Suppressor macrophage (primary cell): ENCODE data around the gene ZFP36L2.
A peak's percentile ranks its signal among the peaks of the same experiment; 100 is the strongest.

ENCODE experiments used
- DNase-seq, 4 experiments: peaks; one replicate each; pipeline ENCODE4 v3.0.0-alpha.2; 2020 to 2022
- total RNA-seq, 17 experiments: gene quantifications; one replicate each; lab custom pipeline; 2026; ENCODE audit warnings: mixed read lengths in 6 of 17, inconsistent platforms in 3 of 17; lab: John Stamatoyannopoulos, UW

The ZFP36L2 gene, protein sequence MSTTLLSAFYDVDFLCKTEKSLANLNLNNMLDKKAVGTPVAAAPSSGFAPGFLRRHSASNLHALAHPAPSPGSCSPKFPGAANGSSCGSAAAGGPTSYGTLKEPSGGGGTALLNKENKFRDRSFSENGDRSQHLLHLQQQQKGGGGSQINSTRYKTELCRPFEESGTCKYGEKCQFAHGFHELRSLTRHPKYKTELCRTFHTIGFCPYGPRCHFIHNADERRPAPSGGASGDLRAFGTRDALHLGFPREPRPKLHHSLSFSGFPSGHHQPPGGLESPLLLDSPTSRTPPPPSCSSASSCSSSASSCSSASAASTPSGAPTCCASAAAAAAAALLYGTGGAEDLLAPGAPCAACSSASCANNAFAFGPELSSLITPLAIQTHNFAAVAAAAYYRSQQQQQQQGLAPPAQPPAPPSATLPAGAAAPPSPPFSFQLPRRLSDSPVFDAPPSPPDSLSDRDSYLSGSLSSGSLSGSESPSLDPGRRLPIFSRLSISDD
- 10.3 to 287 (median 96.9) reads per million in 17 experiments for total RNA-seq

DNA sequence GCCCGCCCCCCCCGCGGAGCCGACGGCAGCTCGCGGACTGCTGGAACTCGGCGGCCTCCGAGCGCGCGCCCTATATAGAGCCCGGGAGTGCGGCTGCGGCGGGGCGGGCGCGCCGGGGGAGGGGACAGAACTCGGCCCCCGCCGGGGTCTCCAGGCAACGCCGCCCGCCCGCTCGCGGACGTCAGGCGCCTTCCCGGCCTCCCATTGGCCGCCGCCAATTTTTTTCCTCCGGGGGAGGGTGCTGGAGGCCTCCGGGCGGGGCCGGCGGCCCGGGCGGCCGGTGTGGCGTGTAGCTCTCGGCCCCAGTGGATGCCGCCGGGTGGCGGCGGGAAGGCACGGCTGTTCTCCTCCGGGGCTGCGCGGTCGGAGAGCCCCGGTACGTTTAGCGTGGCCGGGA, at the start of gene ZFP36L2:
Gene ZFP36L2, minus strand, starts transcription at position 49 of the 397 bp plus-strand sequence. CDS start 291 bp downstream, outside the sequence.
- peak; percentile 98 to 100 (median 99) for DNase-seq

DNA sequence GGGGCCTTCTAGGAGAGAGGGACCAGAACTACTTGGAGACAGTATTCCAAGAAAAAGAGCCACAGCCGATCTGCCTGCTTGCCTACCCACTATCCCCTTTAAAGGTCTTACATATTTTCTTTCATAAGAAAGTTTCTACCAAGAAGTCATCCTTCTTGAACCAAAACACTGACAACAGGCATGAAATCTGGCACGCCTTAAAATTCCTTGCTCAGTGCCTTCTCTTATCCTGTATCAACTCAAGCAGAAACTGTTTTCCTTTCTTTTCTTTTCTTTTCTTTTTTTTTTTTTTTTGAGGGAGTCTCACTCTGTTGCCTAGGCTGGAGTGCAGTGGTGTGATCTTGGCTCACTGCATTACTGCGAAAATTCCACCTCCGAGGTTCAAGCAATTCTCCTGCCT, 48.3 kb upstream of the ZFP36L2 start:
- no peak for DNase-seq

DNA sequence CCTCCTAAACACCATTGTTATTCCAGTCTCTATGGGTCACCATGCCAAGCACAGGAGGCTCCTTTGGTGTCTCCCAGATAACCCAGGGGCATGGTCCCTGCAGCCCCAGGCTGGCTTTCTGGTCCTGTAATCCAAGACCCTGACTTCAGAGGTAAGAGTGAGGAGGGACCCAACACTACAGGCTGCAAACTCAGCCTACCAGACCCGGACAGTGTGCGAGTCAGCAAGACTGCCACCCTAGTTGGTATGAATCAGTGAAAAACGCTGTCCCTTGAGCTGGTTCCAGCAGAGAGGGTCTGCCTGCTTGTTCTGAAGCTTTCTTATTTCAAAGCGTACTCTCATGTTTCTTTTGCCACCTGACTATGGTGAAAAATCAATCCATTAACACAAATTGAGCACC, 47.6 kb upstream of the ZFP36L2 start:
- peak in 1 of 4 experiments; percentile 34 for DNase-seq

DNA sequence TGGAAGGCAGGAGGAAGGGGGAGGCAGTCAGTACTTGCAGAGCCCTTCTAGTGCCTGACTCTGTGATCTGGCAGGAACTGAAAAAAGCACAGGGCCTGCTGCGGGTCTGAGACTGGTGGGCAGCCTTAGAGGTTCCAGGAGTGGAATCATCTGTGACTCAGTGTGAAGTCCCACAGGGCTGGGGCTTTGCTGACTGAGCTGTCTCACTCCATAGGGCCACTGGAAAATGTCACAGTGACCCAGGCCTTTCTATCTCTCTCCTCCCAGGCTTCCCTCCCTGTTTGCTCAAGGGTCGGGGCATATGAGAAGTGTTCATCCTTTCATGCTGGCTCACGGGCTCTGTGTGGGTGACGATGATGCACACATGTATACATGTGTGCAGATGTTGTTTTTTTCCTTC, 47.1 kb upstream of the ZFP36L2 start:
- peak; percentile 66 to 91 (median 72) for DNase-seq

DNA sequence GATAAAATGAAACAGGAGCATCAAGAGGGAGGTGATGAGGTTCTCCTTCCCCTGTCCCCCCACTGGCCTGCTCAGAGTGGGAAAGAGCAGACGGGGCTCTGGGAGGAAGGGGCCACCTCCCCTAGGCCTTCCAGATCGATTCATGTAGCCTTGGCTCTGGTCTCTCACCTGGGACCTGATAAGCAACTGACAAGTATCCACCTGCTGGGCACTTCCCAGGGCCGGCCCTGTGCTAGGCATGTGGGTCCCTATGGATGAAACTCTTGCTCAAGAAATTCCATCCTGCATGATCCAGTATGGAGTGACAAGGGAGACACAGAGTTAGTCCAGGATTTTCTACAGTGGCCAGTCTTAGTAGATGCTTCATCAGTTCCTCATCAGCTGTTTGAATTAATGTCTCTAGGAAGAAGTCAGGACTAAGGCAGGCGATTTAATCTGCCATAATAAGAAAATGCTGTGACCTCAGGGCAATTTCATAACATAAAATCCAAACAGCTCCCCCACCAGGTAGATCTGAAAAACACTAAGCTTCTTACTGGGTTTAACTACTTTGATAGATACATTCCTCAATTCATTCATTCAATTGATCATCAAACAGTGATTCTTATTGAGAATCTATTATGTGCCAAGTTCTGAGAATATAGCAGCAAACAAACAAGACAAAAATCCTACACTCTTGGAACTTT, 44.7 kb upstream of the ZFP36L2 start:
- no peak for DNase-seq

DNA sequence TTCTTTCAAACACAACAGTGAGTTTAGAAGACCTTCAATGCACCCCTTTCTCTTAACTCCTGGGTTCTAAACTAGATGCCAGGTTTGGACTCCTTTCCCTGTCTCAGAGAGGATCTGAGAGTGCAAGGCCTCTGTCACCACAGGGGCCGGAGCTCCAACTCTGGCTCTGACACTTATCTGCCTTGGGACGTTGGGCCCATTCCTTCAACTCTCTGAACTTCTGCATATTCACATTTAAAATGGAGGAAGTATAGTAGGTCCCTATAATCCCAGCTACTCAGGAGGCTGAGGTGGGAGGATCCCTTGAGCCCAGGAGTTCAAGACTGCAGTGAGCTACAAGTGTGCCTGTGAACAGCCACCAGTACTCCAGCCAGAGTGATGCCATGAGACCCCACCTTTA, 44.1 kb upstream of the ZFP36L2 start:
- peak; percentile 29 to 47 (median 40) for DNase-seq

DNA sequence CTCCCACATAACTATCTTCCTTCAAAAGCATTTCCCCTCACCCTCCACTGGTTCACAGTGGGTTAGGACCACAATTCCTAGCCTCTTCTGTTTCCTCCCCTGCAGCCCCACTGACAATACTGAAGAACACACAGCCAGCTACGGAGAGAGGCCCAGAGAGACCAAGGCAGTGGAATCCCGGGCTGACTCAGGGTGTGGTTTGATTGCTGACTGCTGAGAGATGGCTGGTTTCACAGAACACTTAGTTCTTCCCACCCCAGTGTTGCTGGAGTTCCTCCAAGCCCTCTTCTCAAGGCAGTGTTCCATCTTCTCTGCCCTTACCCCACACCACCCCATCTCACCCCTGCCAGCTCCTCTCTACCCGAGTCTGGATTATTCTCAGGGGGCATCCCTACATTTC, 43.3 kb upstream of the ZFP36L2 start:
- peak; percentile 34 to 58 (median 48) for DNase-seq

DNA sequence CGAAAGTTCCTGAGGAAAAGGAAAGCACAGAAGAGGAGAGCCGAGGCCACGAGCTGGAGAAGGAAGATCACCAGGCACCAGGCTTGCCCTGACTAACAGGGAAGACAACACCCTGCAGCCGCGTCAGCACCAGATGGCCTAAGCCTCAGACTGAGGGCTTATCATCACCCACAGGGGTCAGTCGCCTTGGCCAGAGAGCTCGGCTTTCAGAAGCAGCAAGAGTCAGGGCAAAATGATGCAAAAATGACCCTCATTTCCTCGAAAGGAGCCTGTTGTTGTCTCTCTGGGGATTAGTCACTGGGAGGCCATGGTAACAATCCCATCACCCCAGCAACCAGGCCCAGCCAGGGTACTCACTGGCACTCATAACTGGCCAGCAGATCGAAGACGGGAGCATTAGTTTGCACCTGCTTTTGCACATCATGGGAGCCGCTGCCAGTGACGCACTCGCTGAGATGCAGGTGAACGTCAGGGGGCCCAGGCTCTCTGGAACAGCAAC, 42.7 kb upstream of the ZFP36L2 start:
- peak; percentile 77 to 91 (median 82) for DNase-seq

DNA sequence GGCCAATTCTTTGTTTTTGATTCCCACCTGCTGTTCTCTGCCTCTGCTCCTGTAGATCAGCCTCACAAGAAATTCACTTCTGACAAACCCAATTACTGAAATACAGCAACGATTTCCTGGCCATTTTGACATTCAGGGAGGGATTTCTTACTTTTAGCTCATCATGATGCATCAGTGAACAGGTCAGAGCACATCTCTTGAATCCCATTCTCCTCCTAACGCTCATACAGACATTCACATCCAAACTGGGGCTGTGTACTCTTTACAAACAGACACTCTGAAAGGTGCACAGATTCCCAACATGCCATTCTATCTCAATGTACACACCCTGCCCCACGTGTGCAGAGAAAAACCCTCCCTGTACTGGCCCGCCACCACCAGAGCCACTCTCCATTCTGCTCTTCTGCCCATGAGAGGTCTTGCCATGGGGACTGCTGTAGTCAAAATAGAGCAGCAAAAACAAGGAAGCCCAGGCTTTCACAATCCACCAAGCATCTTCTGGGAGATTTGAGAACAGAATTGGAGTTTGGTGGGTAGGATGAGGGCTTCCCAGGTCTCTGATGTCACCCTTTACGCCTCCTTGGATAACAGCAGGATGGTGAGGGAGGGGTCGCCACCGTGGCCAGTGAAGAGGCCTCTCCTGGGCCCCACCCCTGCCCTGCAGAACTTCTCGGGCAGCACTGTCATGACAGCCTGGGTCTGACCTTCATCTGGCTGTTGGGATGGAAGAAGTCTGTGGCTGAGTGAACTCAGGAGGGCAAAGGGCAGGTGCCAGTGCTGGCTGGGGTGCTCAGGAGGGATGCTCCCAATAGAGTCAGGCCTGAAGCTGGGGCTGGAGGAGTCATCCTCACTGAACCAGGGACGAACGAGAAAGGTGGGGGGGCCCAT, 41.9 kb upstream of the ZFP36L2 start:
- DNase-seq: peak; percentile 28 to 65 (median 56)

DNA sequence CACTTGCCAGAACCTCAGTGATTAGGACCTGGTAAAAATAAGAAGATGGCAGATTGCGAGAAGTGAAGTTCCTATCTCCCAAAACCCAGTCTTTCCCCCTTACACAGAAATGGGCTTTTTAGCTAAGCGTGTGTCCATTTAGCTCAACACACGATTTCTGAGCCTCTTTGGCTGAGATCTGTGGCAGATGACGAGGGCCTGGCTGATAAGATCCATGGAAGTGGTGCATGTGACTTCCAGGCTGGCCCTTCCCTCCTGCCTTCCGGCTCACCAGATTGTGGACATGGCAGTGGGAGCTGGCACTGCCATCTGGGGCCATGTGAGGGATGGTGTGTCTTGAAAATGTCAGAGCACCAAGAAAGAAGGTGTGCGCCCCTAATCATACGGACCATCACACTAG, 41.0 kb upstream of the ZFP36L2 start:
- DNase-seq: no peak

DNA sequence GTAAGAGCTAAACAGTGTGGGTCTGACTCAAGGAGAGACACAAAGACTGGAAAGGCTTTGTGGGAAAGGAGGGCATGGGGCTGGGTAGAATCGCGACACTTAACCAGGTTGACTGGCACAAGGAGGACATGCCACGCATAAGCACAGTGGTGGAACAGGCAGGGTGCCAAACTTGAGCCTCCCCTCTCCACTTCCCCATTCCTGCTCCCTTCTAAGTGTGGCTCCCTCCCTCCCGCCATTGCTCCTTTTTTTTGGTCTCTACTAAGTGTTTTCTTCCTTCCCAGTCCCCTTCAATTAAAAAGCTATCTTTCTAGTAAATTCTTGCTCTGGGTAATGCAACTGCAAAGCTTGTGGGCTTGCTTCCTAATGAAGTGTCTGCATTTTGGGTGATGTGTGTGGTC, 40.3 kb upstream of the ZFP36L2 start:
- DNase-seq: peak; percentile 71 to 82 (median 80)

DNA sequence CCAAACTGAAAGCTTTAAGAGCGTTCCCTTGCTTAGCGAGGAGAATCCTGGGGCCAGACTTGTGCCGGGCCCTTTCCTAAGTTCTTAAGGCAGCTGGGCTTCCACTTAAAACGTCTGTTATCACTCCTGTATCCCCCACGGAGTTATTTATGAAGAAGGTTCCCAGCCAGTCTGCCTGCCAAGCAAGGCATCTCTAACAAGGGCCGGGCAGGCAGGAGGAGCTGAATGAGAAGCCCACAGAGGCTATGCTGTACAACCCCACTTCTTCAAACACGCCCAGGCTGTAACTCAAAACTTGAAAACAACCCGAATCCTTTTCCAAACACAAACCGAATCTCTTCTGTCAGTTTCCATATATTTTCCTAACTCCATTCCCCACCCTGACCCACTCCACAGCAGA, 39.0 kb upstream of the ZFP36L2 start:
- no peak for DNase-seq

DNA sequence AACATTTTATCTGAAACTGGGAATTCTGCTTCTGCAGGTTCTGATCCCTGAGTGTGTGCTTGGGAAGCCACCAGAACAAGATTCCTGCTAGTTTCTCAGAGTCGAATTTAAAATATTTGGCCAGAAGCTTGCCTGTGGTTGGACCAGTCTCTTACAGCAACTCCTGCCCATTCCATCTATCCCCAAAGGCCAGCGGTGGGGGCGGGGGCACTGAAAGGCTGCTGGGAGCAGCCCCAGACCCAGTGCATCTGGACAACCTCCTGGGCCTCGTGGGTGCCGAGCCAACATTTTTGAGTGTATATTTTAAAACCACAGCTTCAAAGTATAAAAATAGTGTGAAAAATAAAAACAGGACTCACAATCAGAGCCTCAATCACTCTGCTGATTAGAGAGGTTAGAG, 38.6 kb upstream of the ZFP36L2 start:
- no peak for DNase-seq

DNA sequence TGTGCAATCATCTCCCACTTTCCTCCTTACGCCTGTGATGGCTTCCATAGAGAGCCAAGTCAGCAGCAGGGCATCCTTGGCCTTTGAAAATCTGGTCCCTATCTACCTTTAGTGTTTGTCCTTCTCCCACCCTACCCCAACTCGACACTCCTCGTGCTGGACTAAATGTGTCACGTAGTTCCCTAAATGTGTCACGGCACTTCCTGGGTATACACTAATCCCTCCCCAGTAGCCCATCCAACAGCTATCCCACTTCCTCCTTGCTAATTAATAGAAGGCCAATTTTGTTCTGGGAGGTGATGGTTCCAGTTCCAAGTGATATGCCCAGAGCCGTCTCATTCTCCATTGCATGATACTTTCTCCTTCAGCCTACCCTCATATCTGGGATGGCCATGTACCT, 36.5 kb upstream of the ZFP36L2 start:
- peak; percentile 29 to 62 (median 52) for DNase-seq

DNA sequence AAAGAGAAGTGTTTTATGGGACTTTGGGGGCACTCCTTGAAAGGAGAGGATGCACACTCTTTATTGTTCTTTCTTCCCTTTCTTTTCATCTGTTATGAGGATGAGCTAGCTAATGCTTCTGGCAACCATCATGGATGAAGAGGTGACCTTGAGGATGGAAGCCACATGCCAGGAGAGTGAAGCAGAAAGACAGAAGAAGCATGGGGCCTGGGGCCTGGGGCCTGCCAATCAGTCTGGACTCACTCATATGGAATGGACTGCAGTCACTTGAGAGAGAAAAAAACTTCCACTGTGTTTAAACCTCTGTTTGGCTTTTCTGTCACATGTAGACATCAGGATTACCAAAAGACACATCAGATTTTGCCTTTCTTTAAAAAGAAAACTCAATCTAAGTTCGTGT, 35.8 kb upstream of the ZFP36L2 start:
- no peak for DNase-seq

DNA sequence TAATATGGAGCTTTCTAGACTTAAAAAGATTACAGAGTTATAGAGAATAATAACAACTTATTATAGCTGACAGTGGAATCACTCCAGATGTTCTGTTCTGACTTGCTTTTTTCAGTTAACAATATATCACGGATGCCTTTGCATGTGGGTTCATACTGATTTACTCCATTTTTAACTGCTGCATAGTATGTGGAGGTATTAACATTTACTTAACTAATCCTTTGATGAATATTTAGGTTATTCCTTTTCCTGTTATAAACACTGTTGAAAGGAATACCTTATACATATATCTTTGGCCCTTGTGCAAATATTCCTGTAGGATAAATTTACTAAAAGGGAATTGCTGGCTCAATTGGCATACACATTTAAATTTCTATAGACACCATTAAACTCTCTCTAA, 33.1 kb upstream of the ZFP36L2 start:
- DNase-seq: no peak

DNA sequence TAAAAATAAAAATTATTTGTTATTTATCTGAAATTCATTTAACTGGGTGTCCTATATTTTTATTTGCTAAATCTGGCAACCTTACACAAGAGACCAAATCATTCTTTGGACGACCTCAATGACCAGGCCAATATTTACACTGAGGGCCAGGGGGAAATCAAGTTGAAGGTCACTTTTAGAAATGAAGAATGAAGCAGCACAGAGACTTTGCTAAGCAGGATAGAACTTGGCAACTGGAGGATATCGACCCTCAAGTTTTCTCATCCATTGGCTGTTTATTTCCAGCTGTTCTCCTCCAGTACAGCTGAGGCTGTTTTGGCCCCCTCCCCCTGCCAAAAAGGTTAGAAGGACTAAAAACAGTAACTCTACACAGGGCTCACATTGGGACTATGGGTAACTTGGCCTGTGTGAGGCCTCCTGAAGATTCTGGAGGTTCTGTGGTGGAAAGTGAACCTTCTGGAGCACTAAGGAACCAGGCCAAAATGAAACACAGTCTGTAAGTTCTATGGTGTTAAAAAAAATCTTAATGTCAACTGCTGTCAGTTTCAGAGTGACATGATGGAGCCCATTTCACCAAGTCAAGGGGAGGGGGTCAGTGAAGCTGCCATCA, 32.2 kb upstream of the ZFP36L2 start:
- DNase-seq: no peak

DNA sequence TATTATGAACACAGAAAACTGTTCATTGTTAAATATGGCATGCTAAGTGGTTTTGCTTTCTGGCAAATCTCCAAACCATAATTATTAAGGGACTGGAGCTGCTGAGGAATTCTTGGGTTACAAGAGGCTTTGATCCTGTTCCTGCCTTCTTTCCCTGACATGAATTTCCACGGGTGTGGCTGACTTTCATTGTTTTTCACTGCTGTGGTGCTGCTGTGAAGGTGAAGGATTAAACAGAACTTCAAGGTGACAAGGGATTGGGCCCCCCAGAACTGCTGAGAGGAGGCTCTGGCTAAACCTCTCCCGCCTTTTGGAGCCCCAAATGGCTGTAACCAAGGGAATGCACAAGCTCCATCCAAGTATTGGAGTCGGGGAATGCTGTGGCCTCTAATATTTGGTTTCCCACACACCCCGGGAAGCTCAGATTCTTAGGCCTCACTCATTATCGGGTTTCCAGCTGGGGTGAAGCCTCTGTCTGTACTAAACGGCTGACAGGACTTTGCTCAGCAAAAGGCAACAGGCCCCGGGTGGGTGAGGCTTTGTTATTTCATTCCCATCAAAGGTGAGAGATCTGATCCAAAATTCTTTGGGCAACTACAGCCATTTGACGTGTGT, 29.0 kb upstream of the ZFP36L2 start:
- DNase-seq: no peak

DNA sequence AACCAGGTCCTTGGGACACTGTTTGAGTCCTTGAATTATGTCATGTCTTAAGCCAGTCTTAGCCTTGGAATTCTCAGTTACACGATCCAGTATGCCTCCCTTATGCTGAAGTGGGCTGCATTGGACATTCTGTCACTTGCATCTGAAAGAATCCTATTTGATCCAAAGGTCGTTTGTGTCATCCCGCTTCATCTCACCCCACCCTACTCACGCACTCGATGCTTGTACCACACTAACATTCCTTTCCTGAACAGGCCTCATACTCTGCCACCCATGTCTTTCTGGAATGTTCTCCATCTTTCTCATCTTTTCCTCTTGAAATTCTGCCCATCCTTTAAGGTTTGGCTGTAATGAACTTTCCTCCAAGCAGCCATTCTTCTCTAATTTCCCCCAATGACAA, 27.9 kb upstream of the ZFP36L2 start:
- DNase-seq: no peak

DNA sequence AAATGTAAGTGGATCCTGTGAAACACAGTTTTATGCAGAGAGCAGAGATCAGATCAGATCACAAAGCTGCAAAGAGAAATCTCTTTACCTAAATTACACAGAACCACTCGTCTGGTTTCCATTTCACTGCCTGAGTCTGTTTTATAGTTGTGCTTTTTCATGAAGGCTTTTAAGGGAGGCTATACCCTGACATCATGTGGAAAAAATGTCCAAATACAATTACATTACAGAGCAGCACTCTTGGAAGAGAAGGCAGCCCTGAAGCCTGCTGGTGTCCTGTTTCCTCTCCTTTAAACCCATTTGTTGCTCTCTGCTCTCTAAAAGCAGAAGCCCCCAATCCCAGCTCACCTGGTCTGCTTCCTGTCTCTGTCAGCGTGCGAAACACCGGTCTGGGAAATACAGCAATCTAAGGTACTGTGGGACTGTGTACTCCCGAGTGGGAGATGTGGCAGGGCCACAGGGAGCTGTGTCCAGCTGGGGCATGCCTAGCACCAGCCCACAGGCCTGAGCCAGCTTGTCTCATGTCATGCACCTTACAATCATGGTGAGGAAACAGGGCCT, 24.8 kb upstream of the ZFP36L2 start:
- DNase-seq: no peak

DNA sequence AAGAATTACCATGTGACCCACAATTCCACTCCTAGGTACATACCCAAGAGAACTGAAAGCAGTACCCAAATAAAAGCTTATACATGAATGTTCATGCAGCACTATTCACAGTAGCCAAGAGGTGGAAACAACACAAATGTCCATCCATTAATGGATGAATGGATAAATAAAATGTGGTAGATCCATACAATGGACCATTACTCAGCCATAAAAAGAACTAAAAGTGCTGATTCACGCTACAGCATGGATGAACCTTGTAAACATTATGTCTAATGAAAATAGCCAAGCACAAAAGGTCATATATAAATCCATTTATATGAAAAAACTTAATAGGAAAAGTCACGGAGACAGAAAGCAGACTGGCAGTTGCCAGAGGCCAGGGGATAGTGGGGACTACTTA, 23.6 kb upstream of the ZFP36L2 start:
- no peak for DNase-seq
